SU-DHL-6 (cell line): ENCODE measurements around the gene PSMD3.

Experiments used
- CTCF ChIP-seq: fragments of 200-600 bp; sonication (generic); IDR thresholded peaks from one replicate; pipeline ENCODE4 v1.5.1; 2017; ENCODE audit warnings: antibody characterized with exemption, mild to moderate bottlenecking, low read length, moderate library complexity; ENCODE audit not compliant: insufficient read depth, poor library complexity, severe bottlenecking
- EZH2phosphoT487 ChIP-seq: fragments of 200-600 bp; sonication (generic), shearing (Covaris generic); conservative IDR thresholded peaks from 2 replicates; pipeline ENCODE4 v1.6.1; 2018; ENCODE audit warnings: mild to moderate bottlenecking, antibody characterized with exemption, low read length, moderate library complexity, mixed read lengths

- TF ChIP-seq CTCF (no peak), EZH2phosphoT487 (no peak)
Observed at GRCh38 chr17:39979893-39980350, 685 bp upstream of the PSMD3 start.
